HG03442 (cell line): ENCODE results near the gene TOMM40.
"Not testable (repeated sequence)": the region's sequence is repeated elsewhere in the genome, so short reads cannot be mapped to it uniquely, and the experiment has no call there.

Experiments used
- ATAC-seq: cut with Tn5 transposase; IDR thresholded peaks from one replicate; pipeline ENCODE4 v1.9.1; 2021; ENCODE audit warnings: mild to moderate bottlenecking, moderate library complexity; ENCODE audit not compliant: unreplicated experiment

Gene TOMM40

DNA sequence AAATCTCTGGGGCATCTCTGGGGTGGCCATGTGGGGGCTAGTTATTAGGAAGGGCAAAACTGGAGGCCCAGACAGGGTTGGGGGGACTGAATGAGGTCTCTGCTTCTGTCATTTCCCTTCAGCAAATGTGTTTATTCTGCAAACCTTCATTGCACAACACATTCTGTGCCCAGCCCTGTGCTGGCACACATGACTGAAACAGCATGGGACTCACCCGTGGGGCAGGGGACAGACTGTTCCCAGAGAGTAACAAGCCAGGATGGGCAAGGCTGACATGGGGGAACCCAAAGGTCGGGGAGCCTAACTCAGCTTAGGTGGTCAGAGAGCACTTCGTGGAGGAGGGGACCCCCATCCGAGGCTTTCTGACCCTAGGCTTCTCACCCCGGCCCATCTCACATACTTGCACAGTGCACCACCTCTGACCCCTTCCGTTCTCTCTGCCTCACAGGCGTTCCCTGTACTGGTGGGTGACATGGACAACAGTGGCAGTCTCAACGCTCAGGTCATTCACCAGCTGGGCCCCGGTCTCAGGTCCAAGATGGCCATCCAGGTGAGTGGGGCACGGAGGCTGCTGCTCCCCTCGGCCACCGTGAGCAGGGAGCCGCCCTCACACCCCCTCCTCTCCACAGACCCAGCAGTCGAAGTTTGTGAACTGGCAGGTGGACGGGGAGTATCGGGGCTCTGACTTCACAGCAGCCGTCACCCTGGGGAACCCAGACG lies 2.4 kb downstream of the TOMM40 start:
- no peak for ATAC-seq

GRCh38 chr19:44894052-44894400 lies 3.0 kb downstream of the TOMM40 start:
- ATAC-seq, result no peak

DNA sequence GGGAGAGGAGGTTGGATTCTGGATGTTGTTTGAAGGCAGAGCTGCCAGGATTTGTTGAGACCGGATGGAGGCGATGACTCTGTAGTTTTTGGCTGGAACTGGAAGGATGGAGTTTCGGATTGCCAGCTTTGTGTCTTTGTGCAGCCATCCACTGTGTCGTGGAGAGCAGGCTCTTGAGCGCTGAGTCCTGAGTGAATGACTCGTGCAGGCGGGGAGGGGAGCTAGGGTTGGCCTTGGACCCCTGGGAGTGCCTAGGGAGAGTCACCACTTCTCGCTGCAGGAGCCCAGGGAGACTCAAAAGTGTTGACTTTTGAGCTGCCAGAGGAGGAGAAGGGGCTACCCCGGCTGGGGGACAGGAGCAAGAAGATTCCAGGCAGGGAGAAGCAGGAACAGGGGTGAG lies 3.9 kb downstream of the TOMM40 start:
- no peak for ATAC-seq

DNA sequence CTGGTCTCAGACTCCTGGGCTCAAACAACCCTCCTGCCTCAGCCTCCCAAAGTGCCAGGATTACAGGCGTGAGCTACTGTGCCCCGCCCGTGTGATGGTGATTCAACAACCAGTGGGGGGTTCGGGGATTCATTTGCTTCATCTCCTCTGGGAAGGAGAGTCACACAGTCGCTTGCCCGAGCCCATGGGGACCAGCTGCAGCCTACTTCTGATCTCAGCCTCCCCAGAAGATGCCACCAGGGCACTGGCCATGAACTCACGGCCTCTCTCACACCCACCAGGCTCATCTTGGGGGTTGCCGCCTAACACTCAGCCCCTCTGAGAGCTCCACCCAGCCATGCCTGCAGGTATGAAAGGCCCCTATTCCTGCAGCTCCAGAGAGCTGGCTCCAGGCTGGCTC lies 6.8 kb downstream of the TOMM40 start:
- no peak for ATAC-seq

GRCh38 chr19:44900328-44901244 lies 9.5 kb downstream of the TOMM40 start:
- ATAC-seq, result no peak

DNA sequence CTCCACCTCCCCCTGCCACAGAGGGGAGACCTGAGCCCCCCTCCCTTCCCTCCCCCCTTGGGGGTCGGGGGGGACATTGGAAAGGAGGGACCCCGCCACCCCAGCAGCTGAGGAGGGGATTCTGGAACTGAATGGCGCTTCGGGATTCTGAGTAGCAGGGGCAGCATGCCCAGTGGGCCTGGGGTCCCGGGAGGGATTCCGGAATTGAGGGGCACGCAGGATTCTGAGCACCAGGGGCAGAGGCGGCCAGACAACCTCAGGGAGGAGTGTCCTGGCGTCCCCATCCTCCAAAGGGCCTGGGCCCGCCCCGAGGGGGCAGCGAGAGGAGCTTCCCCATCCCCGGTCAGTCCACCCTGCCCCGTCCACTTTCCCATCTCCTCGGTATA lies 12.2 kb downstream of the TOMM40 start:
- ATAC-seq, result no peak

DNA sequence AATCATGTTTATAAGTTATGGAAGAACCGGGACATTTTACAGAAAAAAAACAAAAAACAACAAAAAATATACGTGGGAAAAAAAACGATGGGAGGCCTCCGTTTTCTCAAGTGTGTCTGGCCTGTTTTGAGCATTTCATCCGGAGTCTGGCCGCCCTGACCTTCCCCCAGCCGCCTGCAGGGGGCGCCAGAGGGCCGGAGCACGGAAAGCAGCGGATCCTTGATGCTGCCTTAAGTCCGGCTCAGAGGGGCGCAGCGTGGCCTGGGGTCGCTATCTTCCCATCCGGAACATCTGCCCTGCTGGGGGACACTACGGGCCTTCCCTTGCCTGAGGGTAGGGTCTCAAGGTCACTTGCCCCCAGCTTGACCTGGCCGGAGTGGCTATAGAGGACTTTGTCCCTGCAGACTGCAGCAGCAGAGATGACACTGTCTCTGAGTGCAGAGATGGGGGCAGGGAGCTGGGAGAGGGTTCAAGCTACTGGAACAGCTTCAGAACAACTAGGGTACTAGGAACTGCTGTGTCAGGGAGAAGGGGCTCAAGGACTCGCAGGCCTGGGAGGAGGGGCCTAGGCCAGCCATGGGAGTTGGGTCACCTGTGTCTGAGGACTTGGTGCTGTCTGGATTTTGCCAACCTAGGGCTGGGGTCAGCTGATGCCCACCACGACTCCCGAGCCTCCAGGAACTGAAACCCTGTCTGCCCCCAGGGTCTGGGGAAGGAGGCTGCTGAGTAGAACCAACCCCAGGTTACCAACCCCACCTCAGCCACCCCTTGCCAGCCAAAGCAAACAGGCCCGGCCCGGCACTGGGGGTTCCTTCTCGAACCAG lies 12.8 kb downstream of the TOMM40 start:
- ATAC-seq, result no peak

- no peak for ATAC-seq
These were observed 13.5 kb downstream of the TOMM40 start for GRCh38 chr19:44904426-44904994.

DNA sequence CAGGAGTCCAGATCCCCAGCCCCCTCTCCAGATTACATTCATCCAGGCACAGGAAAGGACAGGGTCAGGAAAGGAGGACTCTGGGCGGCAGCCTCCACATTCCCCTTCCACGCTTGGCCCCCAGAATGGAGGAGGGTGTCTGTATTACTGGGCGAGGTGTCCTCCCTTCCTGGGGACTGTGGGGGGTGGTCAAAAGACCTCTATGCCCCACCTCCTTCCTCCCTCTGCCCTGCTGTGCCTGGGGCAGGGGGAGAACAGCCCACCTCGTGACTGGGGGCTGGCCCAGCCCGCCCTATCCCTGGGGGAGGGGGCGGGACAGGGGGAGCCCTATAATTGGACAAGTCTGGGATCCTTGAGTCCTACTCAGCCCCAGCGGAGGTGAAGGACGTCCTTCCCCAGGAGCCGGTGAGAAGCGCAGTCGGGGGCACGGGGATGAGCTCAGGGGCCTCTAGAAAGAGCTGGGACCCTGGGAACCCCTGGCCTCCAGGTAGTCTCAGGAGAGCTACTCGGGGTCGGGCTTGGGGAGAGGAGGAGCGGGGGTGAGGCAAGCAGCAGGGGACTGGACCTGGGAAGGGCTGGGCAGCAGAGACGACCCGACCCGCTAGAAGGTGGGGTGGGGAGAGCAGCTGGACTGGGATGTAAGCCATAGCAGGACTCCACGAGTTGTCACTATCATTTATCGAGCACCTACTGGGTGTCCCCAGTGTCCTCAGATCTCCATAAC lies 14.5 kb downstream of the TOMM40 start, which contains the start of gene APOE:
TSS of gene APOE (plus strand) at position 360 of the 724 bp plus-strand sequence. CDS start 829 bp downstream, outside the sequence.
- no peak for ATAC-seq

GRCh38 chr19:44907613-44908012 lies 16.6 kb downstream of the TOMM40 start:
- ATAC-seq, result no peak

GRCh38 chr19:44908074-44908835 lies 17.2 kb downstream of the TOMM40 start:
- ATAC-seq, result no peak

- no peak for ATAC-seq
These were observed 17.8 kb downstream of the TOMM40 start for GRCh38 chr19:44908836-44909261.

GRCh38 chr19:44909775-44910174 lies 18.7 kb downstream of the TOMM40 start:
- no peak for ATAC-seq

GRCh38 chr19:44911896-44912295 lies 20.8 kb downstream of the TOMM40 start:
- not testable (repeated sequence) for ATAC-seq

DNA sequence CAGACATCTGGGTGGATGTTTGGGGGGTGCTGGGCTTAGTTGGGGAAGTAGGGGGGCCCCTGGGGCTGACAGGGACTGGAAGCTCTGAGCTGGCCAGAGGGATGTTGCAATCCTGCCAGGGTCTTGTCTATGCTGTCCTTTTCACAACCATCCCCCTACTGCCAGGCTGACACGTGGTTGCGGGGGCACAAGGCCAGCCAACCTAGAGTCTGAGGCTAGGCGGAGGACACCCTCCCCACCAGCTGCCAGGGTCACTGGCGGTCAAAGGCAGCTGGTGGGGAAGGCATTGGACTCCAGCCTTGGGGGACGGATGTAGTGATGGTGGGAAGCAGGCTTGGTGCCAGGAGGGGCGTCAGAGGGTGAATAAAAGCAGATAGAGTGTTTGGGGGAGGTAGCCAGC lies 21.8 kb downstream of the TOMM40 start:
- no peak for ATAC-seq

- not testable (repeated sequence) for ATAC-seq
These were observed 22.7 kb downstream of the TOMM40 start for GRCh38 chr19:44913512-44914432.

- peak; percentile 88 for ATAC-seq
These were observed 23.6 kb downstream of the TOMM40 start, which contains the start of gene APOC1 for GRCh38 chr19:44914433-44915206. Gene APOC1 (plus strand): TSS chr19:44914608. CDS start chr19:44914892, 284 bp downstream.
